CD4-positive, CD25-positive, alpha-beta regulatory T cell (primary cell): Measurements from ENCODE around the gene DHRS1. TPM values are rescaled to one million over a fixed set of nuclear protein-coding genes. Genes with fewer than 3 reads are reported as not detected.

Source experiments
- ATAC-seq, 2 donors: fragments of 150-1000 bp; cut with Tn5 transposase; one replicate each; pipeline ENCODE4 v1.10.0; 2021; ENCODE audit warnings: low read depth in 2 of 2, moderate number of reproducible peaks in 2 of 2, moderate library complexity in 1 of 2
- DNase-seq, 3 donors: peaks; one replicate each; pipeline versions ENCODE4 v3.0.0 to v3.0.0-alpha.2; 2012 to 2022; ENCODE audit warnings: mixed read lengths in 1 of 3
- H3K27ac ChIP-seq: one replicate; pipeline ENCODE4 v1.7.0; 2013; ENCODE audit warnings: mild to moderate bottlenecking, low read length; ENCODE audit not compliant: insufficient read depth, poor library complexity, severe bottlenecking
- H3K27me3 ChIP-seq: one replicate; pipeline ENCODE4 v1.7.0; 2013; ENCODE audit warnings: low read length; ENCODE audit not compliant: control insufficient read depth, insufficient read depth
- H3K36me3 ChIP-seq: one replicate; pipeline ENCODE4 v1.7.0; 2013; ENCODE audit warnings: mild to moderate bottlenecking, low read length, moderate library complexity; ENCODE audit not compliant: control insufficient read depth, insufficient read depth
- H3K4me1 ChIP-seq: 2 replicates; pipeline ENCODE4 v1.7.0; 2013; ENCODE audit warnings: mild to moderate bottlenecking, low read length; ENCODE audit not compliant: insufficient read depth, control insufficient read depth, poor library complexity, severe bottlenecking
- H3K4me3 ChIP-seq: one replicate; pipeline ENCODE4 v1.7.0; 2013; ENCODE audit warnings: low read depth, mild to moderate bottlenecking, low read length, moderate library complexity
- H3K9me3 ChIP-seq, 2 experiments: 1 replicate in 1 of 2; 2 replicates in 1 of 2; pipeline ENCODE4 v1.7.0; 2013; ENCODE audit warnings: low read length in 2 of 2, mild to moderate bottlenecking in 1 of 2, moderate library complexity in 1 of 2; ENCODE audit not compliant: control insufficient read depth in 2 of 2
- H3K27ac Mint-ChIP-seq, 3 donors: one replicate each; pipeline ENCODE4 v1.8.0; 2020 to 2022; ENCODE audit warnings: mild to moderate bottlenecking in 3 of 3, mixed read lengths in 3 of 3, moderate library complexity in 2 of 3
- H3K27me3 Mint-ChIP-seq: one replicate; pipeline ENCODE4 v1.8.0; 2022; ENCODE audit warnings: mild to moderate bottlenecking, mixed read lengths
- H3K36me3 Mint-ChIP-seq: one replicate; pipeline ENCODE4 v1.8.0; 2020; ENCODE audit warnings: mixed read lengths
- H3K4me1 Mint-ChIP-seq, 4 donors: one replicate each; pipeline ENCODE4 v1.8.0; 2020 to 2022; ENCODE audit warnings: mixed read lengths in 4 of 4, mild to moderate bottlenecking in 1 of 4
- H3K4me3 Mint-ChIP-seq, 4 donors: one replicate each; pipeline ENCODE4 v1.8.0; 2020 to 2022; ENCODE audit warnings: mild to moderate bottlenecking in 4 of 4, mixed read lengths in 4 of 4, moderate library complexity in 3 of 4
- H3K9me3 Mint-ChIP-seq, 7 donors: one replicate each; pipeline ENCODE4 v1.8.0; 2020 to 2022; ENCODE audit warnings: mixed read lengths in 7 of 7, mild to moderate bottlenecking in 3 of 7, moderate library complexity in 2 of 7
- polyA plus RNA-seq, 4 donors: library from polyadenylated mRNA; unstranded; fragments of 300-500 nt; fragmentation: Illumina TruSeq; gene quantifications; one replicate each; pipeline ENCODE4 v1.2.3, GENCODE V29; 2021
- total RNA-seq: library from RNA; stranded (reverse); gene quantifications from one replicate; pipeline ENCODE4 v1.2.3, GENCODE V29; 2022

Gene DHRS1
- total and polyA plus RNA-seq, 5 donors from 2014 or later: 21.7 to 48.5 (median 32.5) TPM

GRCh38 chr14:24311837-24312615 is 12.4 kb upstream of the DHRS1 start:
- peak overlapping the region; percentile 82 for H3K27ac ChIP-seq
- peak overlapping the region; percentile 87 to 91 (median 90) for H3K27ac Mint-ChIP-seq
- H3K27me3 ChIP-seq: no peaks in the 10 kb centered on the region
- peaks cover 2% of the 10 kb centered on the region for H3K36me3 ChIP-seq
- no peaks in the 10 kb centered on the region for H3K27me3 Mint-ChIP-seq
- DNase-seq (peak in 2 of 3 donors; percentile 28 to 44), ATAC-seq (no peak)
- peak overlapping the region; percentile 64 to 91 (median 86) for H3K4me3 Mint-ChIP-seq
- no peaks in the 10 kb centered on the region for H3K9me3 Mint-ChIP-seq
- peaks cover 66% of the 10 kb centered on the region for H3K4me1 ChIP-seq
- peaks cover 4% of the 10 kb centered on the region for H3K36me3 Mint-ChIP-seq
- peaks cover 26 to 76% (median 52%) of the 10 kb centered on the region in 4 donors for H3K4me1 Mint-ChIP-seq
- peak overlapping the region; percentile 54 for H3K4me3 ChIP-seq
- no peaks in the 10 kb centered on the region for H3K9me3 ChIP-seq

- H3K27ac ChIP-seq: peak within 1 kb of the TSS; percentile 82
- peaks cover 13% of the 10 kb centered on the region for H3K36me3 ChIP-seq
- Mint-ChIP-seq H3K4me1 (peaks cover 26 to 77% (median 52%) of the 10 kb centered on the region in 4 donors), H3K9me3 (no peaks in the 10 kb centered on the region), H3K27ac (peak within 1 kb of the TSS; percentile 87 to 96 (median 90)), H3K36me3 (peaks cover 13% of the 10 kb centered on the region), H3K27me3 (no peaks in the 10 kb centered on the region), H3K4me3 (peak within 1 kb of the TSS; percentile 64 to 91 (median 86))
- no peaks in the 10 kb centered on the region for H3K27me3 ChIP-seq
- peaks cover 66% of the 10 kb centered on the region for H3K4me1 ChIP-seq
- peak; percentile 89 to 90 for ATAC-seq
- peak within 1 kb of the TSS; percentile 44 for H3K4me3 ChIP-seq
- no peaks in the 10 kb centered on the region for H3K9me3 ChIP-seq
- DNase-seq: peak; percentile 64 to 81 (median 77)
These were observed 11.3 kb upstream of the DHRS1 start, which contains the start of gene LTB4R for GRCh38 chr14:24310646-24311604. Gene LTB4R, plus strand, starts transcription at chr14:24311502. Its CDS starts 4,150 bp downstream, at chr14:24315652.

GRCh38 chr14:24310265-24310645 is 10.7 kb upstream of the DHRS1 start:
- peaks cover 66% of the 10 kb centered on the region for H3K4me1 ChIP-seq

GRCh38 chr14:24309538-24310264 is 10.1 kb upstream of the DHRS1 start, which contains the start of gene LTB4R2:
Gene LTB4R2, plus strand, starts transcription at chr14:24310140. Its CDS starts 525 bp downstream, at chr14:24310665.
- DNase-seq (no peak), ATAC-seq (no peak)
- peak within 1 kb of the TSS; percentile 82 for H3K27ac ChIP-seq
- Mint-ChIP-seq H3K4me1 (peaks cover 26 to 74% (median 48%) of the 10 kb centered on the region in 4 donors), H3K9me3 (no peaks in the 10 kb centered on the region), H3K4me3 (peak within 1 kb of the TSS; percentile 55 to 86 (median 76)), H3K36me3 (peaks cover 26% of the 10 kb centered on the region), H3K27ac (peak within 1 kb of the TSS; percentile 84 to 96 (median 87)), H3K27me3 (no peaks in the 10 kb centered on the region)
- H3K9me3 ChIP-seq: no peaks in the 10 kb centered on the region
- H3K4me1 ChIP-seq: peaks cover 64% of the 10 kb centered on the region
- no peaks in the 10 kb centered on the region for H3K27me3 ChIP-seq
- H3K4me3 ChIP-seq: peak within 1 kb of the TSS; percentile 44
- H3K36me3 ChIP-seq: peaks cover 25% of the 10 kb centered on the region

More at GRCh38 chr14:24310265-24310645, 10.7 kb upstream of the DHRS1 start:
- no peak for ATAC-seq
- peaks cover 26 to 78% (median 50%) of the 10 kb centered on the region in 4 donors for H3K4me1 Mint-ChIP-seq
- H3K4me3 ChIP-seq: peak overlapping the region; percentile 44
- no peaks in the 10 kb centered on the region for H3K9me3 Mint-ChIP-seq
- H3K27me3 Mint-ChIP-seq: no peaks in the 10 kb centered on the region
- H3K27ac ChIP-seq: peak overlapping the region; percentile 82
- H3K9me3 ChIP-seq: no peaks in the 10 kb centered on the region
- H3K27me3 ChIP-seq: no peaks in the 10 kb centered on the region
- H3K27ac Mint-ChIP-seq: peak overlapping the region; percentile 79 to 96 (median 84)
- H3K4me3 Mint-ChIP-seq: peak overlapping the region; percentile 55 to 86 (median 74)
- peaks cover 20% of the 10 kb centered on the region for H3K36me3 ChIP-seq
- H3K36me3 Mint-ChIP-seq: peaks cover 20% of the 10 kb centered on the region
- DNase-seq: no peak

GRCh38 chr14:24308342-24309124 is 9.0 kb upstream of the DHRS1 start:
- Mint-ChIP-seq H3K9me3 (no peaks in the 10 kb centered on the region), H3K27ac (peak overlapping the region; percentile 23 to 85 (median 65))

GRCh38 chr14:24307575-24308341 is 8.2 kb upstream of the DHRS1 start, which contains the start of gene CIDEB:
Gene CIDEB, minus strand, starts transcription at chr14:24307977. Its CDS starts 119 bp downstream, at chr14:24307858.
- ATAC-seq (no peak), DNase-seq (peak; percentile 47 to 59 (median 56))
- Histone ChIP-seq H3K36me3 (peaks cover 45% of the 10 kb centered on the region), H3K4me3 (no peak within 1 kb of the TSS), H3K27me3 (no peaks in the 10 kb centered on the region), H3K4me1 (peaks cover 45% of the 10 kb centered on the region), H3K27ac (no peak within 1 kb of the TSS), H3K9me3 (no peaks in the 10 kb centered on the region)
- Mint-ChIP-seq H3K27me3 (no peaks in the 10 kb centered on the region), H3K4me3 (peak within 1 kb of the TSS in 3 of 4 donors; percentile 43 to 73 (median 68)), H3K4me1 (peaks cover 17 to 56% (median 29%) of the 10 kb centered on the region in 4 donors), H3K27ac (peak within 1 kb of the TSS; percentile 23 to 85 (median 65)), H3K36me3 (peaks cover 33% of the 10 kb centered on the region), H3K9me3 (no peaks in the 10 kb centered on the region)

More at GRCh38 chr14:24308342-24309124, 9.0 kb upstream of the DHRS1 start:
- no peaks in the 10 kb centered on the region for H3K27me3 ChIP-seq
- Mint-ChIP-seq H3K36me3 (peaks cover 30% of the 10 kb centered on the region), H3K27me3 (no peaks in the 10 kb centered on the region), H3K4me1 (peaks cover 17 to 62% (median 36%) of the 10 kb centered on the region in 4 donors), H3K4me3 (peak overlapping the region in 3 of 4 donors; percentile 43 to 73 (median 68))
- no peak for ATAC-seq
- no peaks in the 10 kb centered on the region for H3K9me3 ChIP-seq
- H3K27ac ChIP-seq: no peak overlapping the region
- no peak overlapping the region for H3K4me3 ChIP-seq
- H3K36me3 ChIP-seq: peaks cover 37% of the 10 kb centered on the region
- DNase-seq: no peak
- H3K4me1 ChIP-seq: peaks cover 53% of the 10 kb centered on the region
